HG02840 (cell line): Measurements from ENCODE around the gene LIN37.

Experiments used
- ATAC-seq: cut with Tn5 transposase; IDR thresholded peaks from one replicate; pipeline ENCODE4 v1.9.1; 2021; ENCODE audit warnings: mild to moderate bottlenecking, moderate library complexity, moderate number of reproducible peaks; ENCODE audit not compliant: unreplicated experiment, low FRiP score

LIN37 gene

GRCh38 chr19:35734273-35734672 lies 14.1 kb upstream of the LIN37 start:
- ATAC-seq, result no peak

GRCh38 chr19:35734889-35735288 lies 13.5 kb upstream of the LIN37 start:
- no peak for ATAC-seq

- no peak for ATAC-seq
Observed at GRCh38 chr19:35736913-35737886, 11.2 kb upstream of the LIN37 start.

GRCh38 chr19:35738021-35738886 lies 10.1 kb upstream of the LIN37 start:
- no peak for ATAC-seq

GRCh38 chr19:35738887-35739229 lies 9.5 kb upstream of the LIN37 start:
- ATAC-seq, result no peak

GRCh38 chr19:35739275-35740107 lies 8.9 kb upstream of the LIN37 start:
- ATAC-seq, result no peak

- ATAC-seq, result peak; percentile 13
Observed at GRCh38 chr19:35740108-35740422, 8.3 kb upstream of the LIN37 start.

GRCh38 chr19:35740423-35741202 lies 7.8 kb upstream of the LIN37 start:
- peak; percentile 53 for ATAC-seq

GRCh38 chr19:35741203-35741515 lies 7.2 kb upstream of the LIN37 start:
- no peak for ATAC-seq

GRCh38 chr19:35742121-35742724 lies 6.2 kb upstream of the LIN37 start, which contains the start of gene IGFLR1:
IGFLR1 (minus strand) TSS chr19:35742452; CDS start chr19:35741180, 1,272 bp downstream.
- no peak for ATAC-seq

- no peak for ATAC-seq
Observed at GRCh38 chr19:35743640-35744429, 4.5 kb upstream of the LIN37 start.

GRCh38 chr19:35744430-35745327 lies 3.7 kb upstream of the LIN37 start:
- ATAC-seq, result peak; percentile 38

GRCh38 chr19:35745328-35746086 lies 2.9 kb upstream of the LIN37 start, which contains the start of the genes PSENEN and U2AF1L4:
PSENEN (plus strand) TSS chr19:35745651; CDS start chr19:35745931, 280 bp downstream.
U2AF1L4 (minus strand) TSS chr19:35745418; CDS start chr19:35745391, 27 bp downstream.
- ATAC-seq, result peak; percentile 47

GRCh38 chr19:35746087-35746462 lies 2.3 kb upstream of the LIN37 start:
- no peak for ATAC-seq

GRCh38 chr19:35746531-35746930 lies 1.8 kb upstream of the LIN37 start:
- ATAC-seq, result no peak

- ATAC-seq, result no peak
Observed at GRCh38 chr19:35750167-35750566, 1.8 kb downstream of the LIN37 start.
